Stimulated activated CD8-positive, alpha-beta memory T cell treated with anti-CD3 and anti-CD28 coated beads, Interleukin-15, amount 100 ng/mL, for 1 hour (primary cell): ENCODE results near the gene RNF149.

ENCODE experiments used
- DNase-seq: peaks from one replicate; pipeline ENCODE4 v3.0.0-alpha.2; 2020; ENCODE audit warnings: low read depth

RNF149 gene

GRCh38 chr2:101294861-101295260 is 13.6 kb downstream of the RNF149 start:
- no peak for DNase-seq

GRCh38 chr2:101293544-101293943 is 15.0 kb downstream of the RNF149 start:
- DNase-seq: no peak

GRCh38 chr2:101291973-101292372 is 16.5 kb downstream of the RNF149 start:
- DNase-seq: no peak

- DNase-seq: no peak
Measured at GRCh38 chr2:101290711-101291110, 17.8 kb downstream of the RNF149 start.

- DNase-seq: no peak
Measured at GRCh38 chr2:101287303-101287702, 21.2 kb downstream of the RNF149 start.

- no peak for DNase-seq
Measured at GRCh38 chr2:101286684-101287083, 21.8 kb downstream of the RNF149 start.

GRCh38 chr2:101282980-101283379 is 25.5 kb downstream of the RNF149 start:
- no peak for DNase-seq

- DNase-seq: no peak
Measured at GRCh38 chr2:101281482-101281881, 27.0 kb downstream of the RNF149 start.

- DNase-seq: no peak
Measured at GRCh38 chr2:101278925-101279324, 29.6 kb downstream of the RNF149 start.

GRCh38 chr2:101277111-101277510 is 31.4 kb downstream of the RNF149 start:
- no peak for DNase-seq

GRCh38 chr2:101274142-101274541 is 34.4 kb downstream of the RNF149 start:
- no peak for DNase-seq

- no peak for DNase-seq
Measured at GRCh38 chr2:101273056-101273455, 35.4 kb downstream of the RNF149 start.

GRCh38 chr2:101272045-101272784 is 36.3 kb downstream of the RNF149 start:
- no peak for DNase-seq

- DNase-seq: no peak
Measured at GRCh38 chr2:101270700-101271259, 37.7 kb downstream of the RNF149 start.

GRCh38 chr2:101267671-101268656 is 40.5 kb downstream of the RNF149 start:
- no peak for DNase-seq

GRCh38 chr2:101265893-101266499 is 42.5 kb downstream of the RNF149 start:
- no peak for DNase-seq

GRCh38 chr2:101264360-101264939 is 44.1 kb downstream of the RNF149 start:
- no peak for DNase-seq

GRCh38 chr2:101263377-101263800 is 45.1 kb downstream of the RNF149 start:
- DNase-seq: no peak

GRCh38 chr2:101262142-101262541 is 46.4 kb downstream of the RNF149 start:
- DNase-seq: no peak

- DNase-seq: no peak
Measured at GRCh38 chr2:101258804-101259203, 49.7 kb downstream of the RNF149 start.

GRCh38 chr2:101256316-101256715 is 52.2 kb downstream of the RNF149 start:
- no peak for DNase-seq

- DNase-seq: no peak
Measured at GRCh38 chr2:101255501-101255900, 53.0 kb downstream of the RNF149 start.
